ENCODE results near the gene TM2D1. TPM values are rescaled to one million over a fixed set of nuclear protein-coding genes. Genes with fewer than 3 reads are reported as not detected.
"Not testable (repeated sequence)": the region's sequence is repeated elsewhere in the genome, so short reads cannot be mapped to it uniquely, and the experiment has no call there.

Gene TM2D1
- total and polyA plus RNA-seq, 9 of the 15 experiments (the other 6 are each of a cell fraction or from before 2014, with no cell fraction given) = 24.5 to 65.2 (median 47.7) TPM

GRCh38 chr1:61730679-61731078 lies 5.7 kb upstream of the TM2D1 start:
- H3K9me3 ChIP-seq (replicated peaks; ENCODE audit: control insufficient read depth, insufficient read depth, low read depth, low read length); DNase-seq (ENCODE audit: extremely low read depth in 1 of 4, low spot score in 3 of 4); POLR2A ChIA-PET; FAIRE-seq; CTCF ChIA-PET (ENCODE audit: low intra/inter-chr PET ratio); in situ Hi-C loops (cut with MboI); H3K4me3 ChIP-seq; H3K36me3 ChIP-seq (ENCODE audit: control insufficient read depth, insufficient read depth, low read length); H3K9ac ChIP-seq (ENCODE audit: insufficient read depth in 1 of 2, low read depth in 2 of 2, low read length in 2 of 2); H3K27ac ChIP-seq (ENCODE audit: extremely low read depth, low read depth, low read length); H3K27me3 ChIP-seq (ENCODE audit: control insufficient read depth in 2 of 2, insufficient read depth in 2 of 2, low read length in 2 of 2); H2AFZ ChIP-seq (ENCODE audit: low read depth, low read length); H4K20me1 ChIP-seq (replicated peaks; ENCODE audit: control insufficient read depth, insufficient read depth, low read length); H3K79me2 ChIP-seq (ENCODE audit: control insufficient read depth, insufficient read depth, low read length); H3K9me1 ChIP-seq (ENCODE audit: control insufficient read depth, insufficient read depth, low read length); H3K4me1 ChIP-seq (replicated peaks in 1 of 2; ENCODE audit: control insufficient read depth in 2 of 2, insufficient read depth in 2 of 2, low read length in 2 of 2); ATAC-seq; H3K4me2 ChIP-seq (ENCODE audit: insufficient read depth, low read length); BruUV-seq (replicated peaks): not testable (repeated sequence)
- TF ChIP-seq ZNF146 (CRISPR knock-in tag; IDR thresholded peaks at IDR 0.05; ENCODE audit: unreplicated experiment) = peak; percentile 74
- 0% methylated on average over 1 of the region's 1 CpG for WGBS (ENCODE audit: insufficient coverage, low coverage, missing lambda C conversion rate)
- intact Hi-C loops (cut with micrococcal nuclease) = loop anchor here (10.0 kb wide), 1 partner anchor 56 kb away; no protein-coding TSS in a partner anchor

GRCh38 chr1:61727544-61727943 lies 2.6 kb upstream of the TM2D1 start:
- H3K9me1 ChIP-seq (ENCODE audit: control insufficient read depth, insufficient read depth, low read length) = no peaks in the 10 kb centered on the region
- no peaks in the 10 kb centered on the region for H4K20me1 ChIP-seq (replicated peaks; ENCODE audit: control insufficient read depth, insufficient read depth, low read length)
- in situ Hi-C loops (cut with MboI) = no loop called here
- no peaks in the 10 kb centered on the region; a peak in 1 of 5 replicates for H3K4me1 ChIP-seq (replicated peaks in 1 of 2; ENCODE audit: control insufficient read depth in 2 of 2, insufficient read depth in 2 of 2, low read length in 2 of 2)
- H3K36me3 ChIP-seq (ENCODE audit: control insufficient read depth, insufficient read depth, low read length) = peaks cover 4% of the 10 kb centered on the region; the same call in 1 of the 3 replicates
- no peak for FAIRE-seq
- H3K27ac ChIP-seq (ENCODE audit: extremely low read depth, low read depth, low read length) = no peak overlapping the region
- intact Hi-C loops (cut with micrococcal nuclease) = loop anchor here (10.0 kb wide), 1 partner anchor 753 kb away; no protein-coding TSS in a partner anchor
- H3K9me3 ChIP-seq (replicated peaks; ENCODE audit: control insufficient read depth, insufficient read depth, low read depth, low read length) = no peaks in the 10 kb centered on the region
- no peak overlapping the region for H3K4me2 ChIP-seq (ENCODE audit: insufficient read depth, low read length)
- no peak overlapping the region for H3K4me3 ChIP-seq
- H3K27me3 ChIP-seq (ENCODE audit: control insufficient read depth in 2 of 2, insufficient read depth in 2 of 2, low read length in 2 of 2) = no peaks in the 10 kb centered on the region
- ATAC-seq = no peak
- WGBS (ENCODE audit: insufficient coverage, low coverage, missing lambda C conversion rate) = 100% methylated on average over 2 of the region's 3 CpGs
- no TSS peak for BruUV-seq (replicated peaks)
- CTCF ChIA-PET (ENCODE audit: low intra/inter-chr PET ratio) = no interaction called here
- no peak overlapping the region for H3K9ac ChIP-seq (ENCODE audit: insufficient read depth in 1 of 2, low read depth in 2 of 2, low read length in 2 of 2)
- DNase-seq (ENCODE audit: extremely low read depth in 1 of 4, low spot score in 3 of 4) = no peak
- POLR2A ChIA-PET = interaction anchor here (0.7 kb wide), 1 partner anchor 95 kb away, joined by 3 read pairs; no protein-coding TSS in a partner anchor
- H2AFZ ChIP-seq (ENCODE audit: low read depth, low read length) = no peak overlapping the region
- H3K79me2 ChIP-seq (ENCODE audit: control insufficient read depth, insufficient read depth, low read length) = peaks cover 24% of the 10 kb centered on the region
- TF ChIP-seq ZMIZ1 (IDR thresholded peaks at IDR 0.05; ENCODE audit: low read depth in 2 of 2, low read length in 2 of 2) (no peak), POLR2AphosphoS5 (IDR thresholded peaks at IDR 0.05; ENCODE audit: control insufficient read depth, insufficient read depth, low read depth, low read length) (no peak), ZNF740 (CRISPR knock-in tag; IDR thresholded peaks at IDR 0.05) (no peak), ZNF740 (tag; IDR thresholded peaks at IDR 0.05) (no peak), ZNF239 (CRISPR knock-in tag; IDR thresholded peaks at IDR 0.05) (no peak), ZNF395 (CRISPR knock-in tag; IDR thresholded peaks at IDR 0.05) (no peak)

Data from K562 (cell line).